Stimulated activated CD8-positive, alpha-beta memory T cell treated with anti-CD3 and anti-CD28 coated beads, Interleukin-4, amount 100 ng/mL, for 1 hour (primary cell): ENCODE measurements around the gene DCAF7.

ENCODE experiments used
- DNase-seq, 2 donors: peaks; one replicate each; pipeline ENCODE4 v3.0.0-alpha.2; 2020; ENCODE audit warnings: low read depth in 2 of 2, low spot score in 1 of 2

Gene DCAF7

GRCh38 chr17:63524051-63524450, 26.2 kb upstream of the DCAF7 start:
- no peak for DNase-seq

GRCh38 chr17:63525190-63525946, 24.9 kb upstream of the DCAF7 start:
- DNase-seq = no peak

GRCh38 chr17:63526861-63527260, 23.4 kb upstream of the DCAF7 start:
- DNase-seq = no peak

GRCh38 chr17:63528183-63528582, 22.1 kb upstream of the DCAF7 start:
- no peak for DNase-seq

DNA sequence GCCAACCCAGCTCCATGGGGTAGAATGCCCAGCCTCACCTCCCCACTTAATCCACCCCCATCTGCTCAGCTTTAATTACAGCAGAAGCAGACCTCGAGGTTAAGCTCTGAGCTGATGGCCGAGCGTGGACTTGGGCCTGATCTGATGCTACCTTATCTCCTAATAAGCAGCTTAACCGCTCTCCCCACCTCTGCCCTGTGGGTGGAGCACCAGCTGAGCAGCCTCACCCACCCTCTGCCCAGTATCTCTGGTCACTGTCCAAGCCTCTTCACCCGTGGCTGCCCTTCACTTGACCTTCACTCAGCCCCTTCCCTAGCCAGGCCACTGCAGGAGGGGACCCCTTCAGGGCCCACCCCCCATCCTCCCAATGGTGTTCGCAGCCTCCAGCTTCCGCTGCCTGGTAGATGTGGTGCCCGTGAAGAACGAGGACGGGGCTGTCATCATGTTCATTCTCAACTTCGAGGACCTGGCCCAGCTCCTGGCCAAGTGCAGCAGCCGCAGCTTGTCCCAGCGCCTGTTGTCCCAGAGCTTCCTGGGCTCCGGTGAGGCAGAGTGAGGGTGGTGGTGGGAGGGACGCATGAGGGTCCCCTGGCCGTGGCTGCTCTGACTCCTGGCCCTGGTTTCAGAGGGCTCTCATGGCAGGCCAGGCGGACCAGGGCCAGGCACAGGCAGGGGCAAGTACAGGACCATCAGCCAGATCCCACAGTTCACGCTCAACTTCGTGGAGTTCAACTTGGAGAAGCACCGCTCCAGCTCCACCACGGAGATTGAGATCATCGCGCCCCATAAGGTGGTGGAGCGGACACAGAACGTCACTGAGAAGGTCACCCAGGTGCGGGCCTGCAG, 20.3 kb upstream of the DCAF7 start:
- no peak for DNase-seq

GRCh38 chr17:63530557-63531021, 19.7 kb upstream of the DCAF7 start:
- no peak for DNase-seq

DNA sequence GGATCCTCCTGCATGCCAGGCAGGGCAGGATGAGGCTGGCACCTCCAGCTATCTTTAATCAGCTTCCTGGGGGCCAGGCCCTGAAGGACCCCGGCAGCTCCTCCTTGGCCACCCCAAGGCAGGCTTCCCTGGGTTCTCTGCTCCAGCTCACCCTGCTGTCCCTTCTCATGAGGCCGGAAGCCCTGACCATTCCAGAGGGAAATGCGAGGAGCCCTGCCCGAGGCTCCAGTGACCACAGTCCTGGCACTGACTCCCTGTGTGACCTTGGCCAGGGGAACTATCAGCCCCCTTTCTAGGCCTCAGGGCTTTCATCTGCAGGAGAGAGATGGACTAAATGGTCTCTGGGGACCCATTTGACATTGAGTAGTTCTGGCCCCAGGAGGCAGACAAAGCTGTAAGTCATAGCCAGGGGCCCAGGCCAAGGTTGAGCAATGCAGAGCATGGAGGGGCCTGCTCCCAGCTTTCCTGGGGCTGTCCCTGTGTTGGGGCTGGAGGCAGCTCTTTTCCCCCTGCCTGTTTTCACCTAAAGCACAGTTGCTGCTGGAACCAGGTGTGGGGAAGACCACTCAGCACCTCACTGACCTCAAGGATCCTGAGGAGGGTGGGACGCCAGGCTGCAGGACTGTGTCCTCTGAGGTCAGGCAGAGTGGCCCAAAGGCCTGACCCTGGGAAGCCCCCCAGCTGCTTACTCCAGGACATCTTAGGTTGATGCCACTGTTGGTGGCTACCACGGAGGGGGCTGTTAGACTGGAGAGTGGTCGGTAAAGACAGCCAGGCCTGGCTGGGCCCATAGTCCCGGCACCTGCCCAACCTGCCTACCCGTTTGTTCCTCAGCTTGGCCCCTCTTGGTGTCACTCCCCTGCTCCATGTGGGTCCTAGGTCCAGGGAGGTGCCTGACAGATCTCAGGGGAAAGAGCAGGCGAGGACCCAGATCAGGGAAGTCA, 19.0 kb upstream of the DCAF7 start:
- DNase-seq = no peak

DNA sequence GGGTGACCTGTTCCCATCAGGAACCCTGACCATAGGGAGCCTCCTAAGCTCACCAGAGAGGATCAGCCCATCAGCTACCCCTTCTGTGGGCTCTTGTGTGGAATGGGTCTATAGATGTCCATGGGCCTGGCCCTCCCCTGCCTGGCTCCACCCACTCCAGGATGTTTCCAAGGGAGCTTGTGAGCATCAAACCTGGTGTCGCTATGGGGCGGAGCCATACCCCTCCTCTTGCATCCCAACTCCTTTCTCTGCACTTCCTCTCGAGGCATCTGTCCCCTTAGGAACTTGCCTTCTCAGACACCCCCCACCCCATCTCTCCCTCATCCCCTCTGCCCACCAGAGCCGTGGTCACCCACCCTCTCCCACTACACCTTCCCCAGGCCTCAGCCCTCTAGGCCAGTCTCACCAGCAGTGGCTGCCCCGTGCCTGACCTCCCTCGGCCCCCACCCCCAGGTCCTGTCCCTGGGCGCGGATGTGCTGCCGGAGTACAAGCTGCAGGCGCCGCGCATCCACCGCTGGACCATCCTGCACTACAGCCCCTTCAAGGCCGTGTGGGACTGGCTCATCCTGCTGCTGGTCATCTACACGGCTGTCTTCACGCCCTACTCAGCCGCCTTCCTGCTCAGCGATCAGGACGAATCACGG, 16.7 kb upstream of the DCAF7 start:
- DNase-seq = no peak

- no peak for DNase-seq
These were observed 16.2 kb upstream of the DCAF7 start for GRCh38 chr17:63534078-63534570.

DNA sequence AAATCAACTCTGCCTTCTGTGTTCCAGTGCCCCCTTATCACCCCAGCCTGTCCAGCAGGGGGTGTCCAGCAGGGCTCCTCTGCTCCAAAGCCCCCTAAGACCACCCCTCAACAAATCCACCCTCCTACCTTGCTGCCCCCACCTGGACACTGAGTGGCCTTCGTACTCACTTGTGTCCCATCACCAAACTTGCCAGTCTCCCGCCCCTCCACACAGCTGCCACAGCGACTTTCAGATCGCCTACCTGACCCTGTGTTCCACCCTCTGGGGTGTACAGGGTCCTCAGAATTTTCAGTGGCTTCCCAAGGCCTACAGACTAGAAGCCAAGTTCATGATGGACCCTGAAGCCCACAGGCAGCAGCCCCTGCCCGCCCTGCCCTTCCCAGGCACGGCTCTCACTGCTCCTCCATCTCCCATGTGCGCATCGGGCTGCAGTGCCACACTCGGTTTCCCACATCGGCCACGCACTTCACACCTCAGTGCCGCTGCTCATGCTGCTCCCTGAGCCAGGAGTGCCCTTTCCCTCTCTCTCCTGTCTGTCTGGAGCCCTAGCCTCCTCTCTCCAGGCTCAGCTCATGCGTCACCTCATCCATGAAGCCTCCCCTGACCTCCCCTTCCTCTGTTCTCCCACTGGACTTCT, 15.3 kb upstream of the DCAF7 start:
- no peak for DNase-seq

- no peak for DNase-seq
These were observed 14.6 kb upstream of the DCAF7 start for GRCh38 chr17:63535640-63536039.

DNA sequence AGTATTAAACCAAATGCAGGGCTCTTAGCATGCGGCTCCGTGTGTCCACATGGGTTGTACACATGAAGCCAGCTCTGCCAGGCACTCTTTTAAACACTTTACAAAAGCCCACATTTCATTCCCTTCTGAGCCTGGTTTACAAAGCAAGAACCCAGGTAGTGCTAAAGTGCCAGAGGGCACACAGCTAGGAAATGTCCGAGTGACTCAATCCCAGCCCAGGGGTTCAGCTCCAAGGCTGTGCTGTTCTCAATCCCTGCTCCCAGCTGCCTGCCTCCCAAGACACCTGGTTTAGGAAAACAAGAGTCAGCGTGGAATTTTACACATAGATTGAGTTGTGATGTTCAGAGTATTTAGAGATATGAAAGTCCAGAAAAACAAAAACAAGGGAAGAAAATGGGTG, 13.3 kb upstream of the DCAF7 start:
- no peak for DNase-seq

- DNase-seq = no peak
These were observed 12.1 kb upstream of the DCAF7 start for GRCh38 chr17:63537991-63538692.

- DNase-seq = no peak
These were observed 11.3 kb upstream of the DCAF7 start for GRCh38 chr17:63538693-63539595.

DNA sequence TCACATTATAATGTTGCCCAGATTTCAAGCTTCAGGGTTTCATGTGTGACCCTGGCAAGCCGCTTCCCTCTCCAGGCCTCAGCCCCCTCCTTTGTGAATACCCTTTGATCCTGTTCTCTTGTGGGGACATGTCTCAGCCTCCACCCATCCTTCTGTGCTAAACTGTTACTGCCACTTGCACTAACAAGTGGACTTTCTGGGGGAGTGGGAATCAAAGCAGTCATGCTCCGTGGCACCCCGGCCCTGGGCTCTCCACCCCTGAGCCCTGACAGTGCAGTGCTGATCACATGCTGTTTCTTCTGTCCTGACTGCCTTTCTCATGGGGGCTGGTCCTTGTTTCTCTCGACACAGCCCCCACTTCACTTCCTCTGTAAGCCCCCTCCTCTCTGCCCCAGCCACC, 9.7 kb upstream of the DCAF7 start:
- DNase-seq = no peak

DNA sequence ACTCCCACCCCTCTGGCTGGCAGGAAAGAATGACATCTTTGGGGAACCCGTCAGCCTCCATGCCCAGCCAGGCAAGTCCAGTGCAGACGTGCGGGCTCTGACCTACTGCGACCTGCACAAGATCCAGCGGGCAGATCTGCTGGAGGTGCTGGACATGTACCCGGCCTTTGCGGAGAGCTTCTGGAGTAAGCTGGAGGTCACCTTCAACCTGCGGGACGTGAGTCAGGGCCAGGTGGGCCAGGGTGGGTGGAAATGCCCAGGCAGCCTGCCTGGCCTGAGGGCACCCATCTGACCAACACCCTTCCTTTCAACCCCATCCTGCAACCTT, 8.1 kb upstream of the DCAF7 start:
- DNase-seq = no peak

DNA sequence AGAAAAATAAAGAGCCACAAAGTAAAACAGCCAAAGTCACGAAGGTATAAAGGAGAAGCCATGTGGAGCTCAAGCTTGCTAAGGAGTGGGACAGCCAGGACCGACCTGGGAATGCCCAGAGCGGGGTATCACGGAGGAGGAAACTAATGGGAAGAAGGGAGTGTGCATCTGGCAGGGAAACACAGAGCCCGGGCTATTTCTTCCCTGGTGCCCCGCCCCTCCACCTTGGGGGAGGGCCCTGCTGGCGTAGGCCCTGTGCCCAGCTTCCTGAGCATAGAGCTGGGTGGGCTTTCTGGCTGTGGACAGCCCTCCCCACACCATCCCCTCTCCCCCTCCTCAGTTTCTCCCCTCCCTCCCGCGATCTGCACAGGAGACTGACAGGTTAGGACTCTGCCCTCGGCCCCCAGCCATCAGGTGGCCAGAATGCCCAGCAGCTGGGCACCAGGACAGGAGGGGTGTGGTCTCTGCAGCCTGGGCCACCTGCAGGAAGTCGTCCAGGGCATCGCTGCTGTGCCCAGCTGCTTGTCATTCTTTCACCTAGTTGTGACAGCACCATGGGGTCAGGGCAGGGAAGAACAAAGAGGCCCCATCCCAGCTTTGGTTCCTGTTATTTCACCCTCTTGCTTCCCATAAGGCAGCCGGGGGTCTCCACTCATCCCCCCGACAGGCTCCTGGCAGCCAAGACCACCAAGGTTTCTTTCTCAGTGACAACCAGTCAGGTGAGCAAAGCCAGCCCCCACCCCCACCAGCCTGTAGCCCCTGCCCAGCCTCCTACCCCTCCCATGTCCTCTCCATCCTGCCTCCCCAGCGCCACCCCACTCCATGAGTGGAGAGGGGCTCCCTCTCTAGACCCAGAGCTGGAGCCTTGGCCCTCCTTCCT, 7.1 kb upstream of the DCAF7 start:
- DNase-seq = no peak
